Neural cell (in vitro differentiated cells): Measurements from ENCODE around the gene DLG5. TPM values are rescaled to one million over a fixed set of nuclear protein-coding genes. Genes with fewer than 3 reads are reported as not detected.

Experiments used
- H2AFZ ChIP-seq: fragments of 200-600, 300-800 bp; sonication (generic), shearing (Covaris generic); 2 replicates; pipeline ENCODE4 v1.6.0; 2014; ENCODE audit warnings: low read depth, mild to moderate bottlenecking, antibody characterized with exemption, low read length, moderate library complexity
- H3F3A ChIP-seq: fragments of 200-600 bp; shearing (Covaris generic); 2 replicates; pipeline ENCODE4 v1.6.1; 2016; ENCODE audit warnings: mild to moderate bottlenecking, moderate library complexity, mixed read lengths, antibody characterized with exemption, low read length; ENCODE audit not compliant: insufficient read depth, poor library complexity, severe bottlenecking
- H3K27ac ChIP-seq: fragments of 200-600, 300-800 bp; sonication (generic), shearing (Covaris generic); 2 replicates; pipeline ENCODE4 v1.5.1; 2014; ENCODE audit warnings: mild to moderate bottlenecking, low read length, moderate library complexity
- H3K27me3 ChIP-seq: fragments of 300-800, 200-600 bp; sonication (generic), shearing (Covaris generic); 2 replicates; pipeline ENCODE4 v1.6.0; 2014; ENCODE audit warnings: mild to moderate bottlenecking, low read depth, low read length, moderate library complexity; ENCODE audit not compliant: insufficient read depth
- H3K36me3 ChIP-seq: fragments of 300-800, 200-600 bp; sonication (generic), shearing (Covaris generic); 2 replicates; pipeline ENCODE4 v1.5.1; 2014; ENCODE audit warnings: mild to moderate bottlenecking, antibody characterized with exemption, low read length, moderate library complexity; ENCODE audit not compliant: insufficient read depth
- H3K4me2 ChIP-seq: fragments of 300-800, 200-600 bp; sonication (generic), shearing (Covaris generic); 2 replicates; pipeline ENCODE4 v1.6.0; 2014; ENCODE audit warnings: mild to moderate bottlenecking, low read length
- H3K4me3 ChIP-seq: fragments of 300-800, 200-600 bp; sonication (generic), shearing (Covaris generic); 2 replicates; pipeline ENCODE4 v1.5.1; 2014; ENCODE audit warnings: mild to moderate bottlenecking, low read length, moderate library complexity
- H3K79me2 ChIP-seq: fragments of 200-600 bp; shearing (Covaris generic); replicated peaks from 2 replicates; pipeline ENCODE4 v1.6.0; 2014; ENCODE audit warnings: mild to moderate bottlenecking, low read length, moderate library complexity; ENCODE audit not compliant: insufficient read depth
- H3K9ac ChIP-seq: fragments of 300-800, 200-600 bp; sonication (generic), shearing (Covaris generic); 2 replicates; pipeline ENCODE4 v1.6.1; 2016; ENCODE audit warnings: mild to moderate bottlenecking, low read length, mixed read lengths
- H3K9me2 ChIP-seq: fragments of 200-600 bp; shearing (Covaris generic); 2 replicates; pipeline ENCODE4 v1.6.1; 2016; ENCODE audit warnings: mild to moderate bottlenecking, low read length, mixed read lengths; ENCODE audit not compliant: insufficient read depth
- H3K9me3 ChIP-seq: fragments of 200-600, 300-800 bp; sonication (generic), shearing (Covaris generic); 2 replicates; pipeline ENCODE4 v1.6.1; 2016; ENCODE audit warnings: mild to moderate bottlenecking, mixed run types, low read length, moderate library complexity, mixed read lengths
- H4K20me1 ChIP-seq: fragments of 200-600 bp; shearing (Covaris generic); 2 replicates; pipeline ENCODE4 v1.6.1; 2016; ENCODE audit warnings: mild to moderate bottlenecking, mixed run types; ENCODE audit not compliant: insufficient read depth
- EP300 ChIP-seq: fragments of 450-650 bp; conservative IDR thresholded peaks from 2 replicates; pipeline ENCODE4 v1.6.1; 2014; ENCODE audit warnings: antibody characterized with exemption, mild to moderate bottlenecking, moderate library complexity; ENCODE audit not compliant: poor library complexity, severe bottlenecking
- EZH2 ChIP-seq: fragments of 200-600, 300-800 bp; shearing (Covaris generic), sonication (generic); IDR thresholded peaks from 2 replicates; pipeline ENCODE4 v1.6.1; 2014; ENCODE audit warnings: antibody characterized with exemption, low read length, borderline replicate concordance, mild to moderate bottlenecking; ENCODE audit not compliant: insufficient read depth, poor library complexity, severe bottlenecking
- MXI1 ChIP-seq: fragments of 450-650 bp; conservative IDR thresholded peaks from 2 replicates; pipeline ENCODE4 v1.6.1; 2014; ENCODE audit warnings: antibody characterized with exemption, mild to moderate bottlenecking; ENCODE audit not compliant: poor library complexity, severe bottlenecking
- POLR2AphosphoS5 ChIP-seq: IDR thresholded peaks from 2 replicates; pipeline ENCODE4 v1.6.1; 2012
- RAD21 ChIP-seq: fragments of 450-650 bp; conservative IDR thresholded peaks from 2 replicates; pipeline ENCODE4 v1.6.1; 2014; ENCODE audit warnings: antibody characterized with exemption, mild to moderate bottlenecking, moderate library complexity
- SMC3 ChIP-seq: fragments of 450-650 bp; conservative IDR thresholded peaks from 2 replicates; pipeline ENCODE4 v1.6.1; 2014; ENCODE audit warnings: antibody characterized with exemption, mild to moderate bottlenecking, moderate library complexity; ENCODE audit not compliant: poor library complexity
- TAF1 ChIP-seq: IDR thresholded peaks from 2 replicates; pipeline ENCODE4 v1.6.1; 2012; ENCODE audit warnings: low read depth
- polyA plus RNA-seq: library from polyadenylated mRNA; depleted of rRNA; stranded (reverse); fragments of >200 nt; gene quantifications from 2 replicates; pipeline ENCODE4 v1.2.3, GENCODE V29; 2014
- TF ChIP-seq, protein P1 (sequence below): IDR thresholded peaks from 2 replicates; pipeline ENCODE4 v1.6.1; 2012; ENCODE audit warnings: borderline replicate concordance
- TF ChIP-seq, protein P2 (sequence below): fragments of 450-650 bp; IDR thresholded peaks from 2 replicates; pipeline ENCODE4 v1.5.1; 2014; ENCODE audit warnings: antibody characterized with exemption, mild to moderate bottlenecking, moderate library complexity; ENCODE audit not compliant: poor library complexity, severe bottlenecking

The DLG5 gene
- polyA plus RNA-seq, 1 donor from 2014 or later = 72.9 TPM

DNA sequence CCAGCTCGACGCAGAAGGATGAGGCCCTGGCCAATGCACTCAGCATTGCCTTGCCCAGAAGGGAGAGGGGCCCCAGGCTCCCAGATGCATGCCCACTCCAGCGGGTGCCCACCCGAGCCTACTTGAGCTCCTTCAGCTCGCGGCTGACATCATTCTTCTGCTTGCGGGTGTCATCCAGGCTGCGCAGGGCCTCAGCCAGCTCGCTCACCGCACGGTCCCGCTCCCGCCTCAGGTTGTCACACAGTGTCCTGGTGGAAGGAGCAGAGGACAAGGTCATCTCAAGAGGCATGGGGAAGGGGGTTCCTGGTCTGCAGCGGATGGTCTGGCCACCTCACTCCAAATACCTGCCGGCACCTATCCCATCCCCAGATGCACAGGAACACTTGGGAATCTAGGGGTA lies 92.8 kb downstream of the DLG5 start:
- H3K27ac ChIP-seq = no peak overlapping the region
- H3F3A ChIP-seq = no peaks in the 10 kb centered on the region

DNA sequence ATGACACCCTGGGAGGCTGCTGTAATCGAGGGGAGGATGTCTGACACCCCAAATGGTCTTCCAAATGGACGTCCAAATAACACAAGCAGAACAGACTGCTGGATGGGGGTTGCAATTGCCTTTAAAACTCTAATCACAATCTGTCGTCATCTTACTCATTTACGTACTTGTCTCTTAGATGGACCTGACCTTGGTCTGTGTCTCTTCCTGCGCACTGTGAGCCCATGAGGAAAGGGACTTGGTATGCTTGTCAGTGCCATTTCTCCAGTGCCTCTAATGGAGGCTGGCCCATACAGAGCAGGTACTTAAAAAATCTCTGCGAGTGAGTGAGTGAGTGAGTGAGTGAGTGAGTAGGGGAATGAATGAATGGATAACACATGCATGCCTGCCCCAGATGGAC lies 93.3 kb downstream of the DLG5 start:
- H3K27me3 ChIP-seq = no peaks in the 10 kb centered on the region
- H2AFZ ChIP-seq = no peak overlapping the region
- H3K9me3 ChIP-seq = no peaks in the 10 kb centered on the region
- no peaks in the 10 kb centered on the region for H3K36me3 ChIP-seq
- H3K9ac ChIP-seq = no peak overlapping the region
- no peaks in the 10 kb centered on the region for H3K79me2 ChIP-seq
- no peak overlapping the region for H3K4me2 ChIP-seq
- no peaks in the 10 kb centered on the region for H3F3A ChIP-seq
- no peaks in the 10 kb centered on the region for H4K20me1 ChIP-seq
- no peaks in the 10 kb centered on the region for H3K9me2 ChIP-seq
- no peak overlapping the region for H3K4me3 ChIP-seq
- no peak overlapping the region for H3K27ac ChIP-seq
- TF ChIP-seq TAF1 (no peak), EZH2 (no peak), EP300 (no peak), POLR2AphosphoS5 (no peak), SMC3 (no peak), MXI1 (no peak), RAD21 (no peak)
- TF ChIP-seq, protein P1, sequence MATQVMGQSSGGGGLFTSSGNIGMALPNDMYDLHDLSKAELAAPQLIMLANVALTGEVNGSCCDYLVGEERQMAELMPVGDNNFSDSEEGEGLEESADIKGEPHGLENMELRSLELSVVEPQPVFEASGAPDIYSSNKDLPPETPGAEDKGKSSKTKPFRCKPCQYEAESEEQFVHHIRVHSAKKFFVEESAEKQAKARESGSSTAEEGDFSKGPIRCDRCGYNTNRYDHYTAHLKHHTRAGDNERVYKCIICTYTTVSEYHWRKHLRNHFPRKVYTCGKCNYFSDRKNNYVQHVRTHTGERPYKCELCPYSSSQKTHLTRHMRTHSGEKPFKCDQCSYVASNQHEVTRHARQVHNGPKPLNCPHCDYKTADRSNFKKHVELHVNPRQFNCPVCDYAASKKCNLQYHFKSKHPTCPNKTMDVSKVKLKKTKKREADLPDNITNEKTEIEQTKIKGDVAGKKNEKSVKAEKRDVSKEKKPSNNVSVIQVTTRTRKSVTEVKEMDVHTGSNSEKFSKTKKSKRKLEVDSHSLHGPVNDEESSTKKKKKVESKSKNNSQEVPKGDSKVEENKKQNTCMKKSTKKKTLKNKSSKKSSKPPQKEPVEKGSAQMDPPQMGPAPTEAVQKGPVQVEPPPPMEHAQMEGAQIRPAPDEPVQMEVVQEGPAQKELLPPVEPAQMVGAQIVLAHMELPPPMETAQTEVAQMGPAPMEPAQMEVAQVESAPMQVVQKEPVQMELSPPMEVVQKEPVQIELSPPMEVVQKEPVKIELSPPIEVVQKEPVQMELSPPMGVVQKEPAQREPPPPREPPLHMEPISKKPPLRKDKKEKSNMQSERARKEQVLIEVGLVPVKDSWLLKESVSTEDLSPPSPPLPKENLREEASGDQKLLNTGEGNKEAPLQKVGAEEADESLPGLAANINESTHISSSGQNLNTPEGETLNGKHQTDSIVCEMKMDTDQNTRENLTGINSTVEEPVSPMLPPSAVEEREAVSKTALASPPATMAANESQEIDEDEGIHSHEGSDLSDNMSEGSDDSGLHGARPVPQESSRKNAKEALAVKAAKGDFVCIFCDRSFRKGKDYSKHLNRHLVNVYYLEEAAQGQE = no peak
- TF ChIP-seq, protein P2, sequence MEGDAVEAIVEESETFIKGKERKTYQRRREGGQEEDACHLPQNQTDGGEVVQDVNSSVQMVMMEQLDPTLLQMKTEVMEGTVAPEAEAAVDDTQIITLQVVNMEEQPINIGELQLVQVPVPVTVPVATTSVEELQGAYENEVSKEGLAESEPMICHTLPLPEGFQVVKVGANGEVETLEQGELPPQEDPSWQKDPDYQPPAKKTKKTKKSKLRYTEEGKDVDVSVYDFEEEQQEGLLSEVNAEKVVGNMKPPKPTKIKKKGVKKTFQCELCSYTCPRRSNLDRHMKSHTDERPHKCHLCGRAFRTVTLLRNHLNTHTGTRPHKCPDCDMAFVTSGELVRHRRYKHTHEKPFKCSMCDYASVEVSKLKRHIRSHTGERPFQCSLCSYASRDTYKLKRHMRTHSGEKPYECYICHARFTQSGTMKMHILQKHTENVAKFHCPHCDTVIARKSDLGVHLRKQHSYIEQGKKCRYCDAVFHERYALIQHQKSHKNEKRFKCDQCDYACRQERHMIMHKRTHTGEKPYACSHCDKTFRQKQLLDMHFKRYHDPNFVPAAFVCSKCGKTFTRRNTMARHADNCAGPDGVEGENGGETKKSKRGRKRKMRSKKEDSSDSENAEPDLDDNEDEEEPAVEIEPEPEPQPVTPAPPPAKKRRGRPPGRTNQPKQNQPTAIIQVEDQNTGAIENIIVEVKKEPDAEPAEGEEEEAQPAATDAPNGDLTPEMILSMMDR = no peak

More for the DNA sequence above, 92.8 kb downstream of the DLG5 start:
- H3K79me2 ChIP-seq = no peaks in the 10 kb centered on the region
- H3K9me3 ChIP-seq = no peaks in the 10 kb centered on the region
- no peaks in the 10 kb centered on the region for H4K20me1 ChIP-seq
- H3K27me3 ChIP-seq = no peaks in the 10 kb centered on the region
- no peak overlapping the region for H3K4me2 ChIP-seq
- H3K4me3 ChIP-seq = no peak overlapping the region
- no peaks in the 10 kb centered on the region for H3K36me3 ChIP-seq
- H2AFZ ChIP-seq = no peak overlapping the region
- TF ChIP-seq POLR2AphosphoS5 = no peak
- no peak for TF ChIP-seq MXI1
- TF ChIP-seq SMC3 = no peak
- no peak for TF ChIP-seq TAF1
- TF ChIP-seq, protein P1 = no peak
- TF ChIP-seq EZH2 = no peak
- no peak for TF ChIP-seq EP300
- TF ChIP-seq, protein P2 = no peak
- TF ChIP-seq RAD21 = no peak
- H3K9me2 ChIP-seq = no peaks in the 10 kb centered on the region
- H3K9ac ChIP-seq = no peak overlapping the region
